ENCODE results near the gene CYB5R2.

DNA sequence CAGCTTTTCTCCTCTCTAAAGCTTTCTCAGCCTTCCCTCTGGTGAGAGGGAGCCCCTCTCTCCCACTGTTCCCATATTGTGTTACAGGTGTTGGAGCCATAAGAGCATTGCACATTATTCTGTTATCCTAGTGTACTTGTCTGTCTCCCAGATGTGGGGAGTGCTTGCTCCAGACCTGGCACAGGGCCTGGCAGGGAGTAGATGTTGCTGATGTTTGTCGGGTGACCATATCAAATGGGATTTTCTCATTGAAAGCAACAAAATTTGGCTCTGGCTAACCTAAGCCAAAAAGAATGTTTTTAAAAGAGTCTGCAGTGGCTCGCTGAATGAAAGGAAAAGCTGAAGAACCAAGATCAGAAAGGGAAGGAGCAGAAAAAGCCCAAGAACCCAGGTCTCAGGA, 41.1 kb downstream of the CYB5R2 start:
- TF ChIP-seq, protein P1, sequence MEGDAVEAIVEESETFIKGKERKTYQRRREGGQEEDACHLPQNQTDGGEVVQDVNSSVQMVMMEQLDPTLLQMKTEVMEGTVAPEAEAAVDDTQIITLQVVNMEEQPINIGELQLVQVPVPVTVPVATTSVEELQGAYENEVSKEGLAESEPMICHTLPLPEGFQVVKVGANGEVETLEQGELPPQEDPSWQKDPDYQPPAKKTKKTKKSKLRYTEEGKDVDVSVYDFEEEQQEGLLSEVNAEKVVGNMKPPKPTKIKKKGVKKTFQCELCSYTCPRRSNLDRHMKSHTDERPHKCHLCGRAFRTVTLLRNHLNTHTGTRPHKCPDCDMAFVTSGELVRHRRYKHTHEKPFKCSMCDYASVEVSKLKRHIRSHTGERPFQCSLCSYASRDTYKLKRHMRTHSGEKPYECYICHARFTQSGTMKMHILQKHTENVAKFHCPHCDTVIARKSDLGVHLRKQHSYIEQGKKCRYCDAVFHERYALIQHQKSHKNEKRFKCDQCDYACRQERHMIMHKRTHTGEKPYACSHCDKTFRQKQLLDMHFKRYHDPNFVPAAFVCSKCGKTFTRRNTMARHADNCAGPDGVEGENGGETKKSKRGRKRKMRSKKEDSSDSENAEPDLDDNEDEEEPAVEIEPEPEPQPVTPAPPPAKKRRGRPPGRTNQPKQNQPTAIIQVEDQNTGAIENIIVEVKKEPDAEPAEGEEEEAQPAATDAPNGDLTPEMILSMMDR (IDR thresholded peaks at IDR 0.05 in 4 of 5, conservative IDR thresholded peaks at IDR 0.05 in 1 of 5), result no peak
- no peak for TF ChIP-seq POLR2A (IDR thresholded peaks at IDR 0.05)
